GM12892 (cell line): Measurements from ENCODE around the gene TUBA1B.

Source experiments
- DNase-seq: peaks from one replicate; pipeline ENCODE4 v3.0.0; 2011; ENCODE audit not compliant: insufficient read length
- FAIRE-seq: peaks from 2 replicates; lab custom pipeline; 2011; peaks lifted over from hg19 to GRCh38; lab: Jason Lieb, UNC
- POLR2A ChIP-seq: IDR thresholded peaks from 2 replicates; pipeline ENCODE4 v1.6.1; 2011; ENCODE audit warnings: low read depth, low read length, control low read depth
- POLR2AphosphoS5 ChIP-seq: IDR thresholded peaks from 2 replicates; pipeline ENCODE4 v1.6.1; 2011; ENCODE audit warnings: low read depth, low read length, control low read depth
- TAF1 ChIP-seq: IDR thresholded peaks from 2 replicates; pipeline ENCODE4 v1.6.1; 2011; ENCODE audit warnings: low read depth, mild to moderate bottlenecking, control low read depth, low read length, borderline replicate concordance

TUBA1B gene

DNA sequence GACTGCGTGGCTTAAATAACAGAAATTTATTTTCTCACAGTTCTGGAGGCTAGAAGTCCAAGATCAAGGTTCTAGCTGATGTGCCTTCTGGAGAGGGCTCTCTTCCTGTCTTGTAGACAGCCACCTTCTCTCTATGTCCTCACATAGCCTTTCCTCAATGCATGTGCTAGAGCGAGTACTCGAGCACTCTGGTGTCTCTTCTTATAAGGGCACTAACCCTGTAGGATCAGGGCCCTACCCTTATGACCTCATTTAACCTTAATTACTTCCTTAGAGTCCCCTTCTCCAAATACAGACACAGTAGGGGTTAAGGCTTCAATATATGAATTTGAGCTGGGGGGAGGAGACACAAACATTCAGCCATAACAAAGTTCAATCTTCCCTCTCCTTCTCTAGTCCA lies 46.8 kb downstream of the TUBA1B start:
- DNase-seq (no peak), FAIRE-seq (no peak)
- no peak for TF ChIP-seq POLR2A
- no peak for TF ChIP-seq POLR2AphosphoS5
- TF ChIP-seq TAF1: no peak

DNA sequence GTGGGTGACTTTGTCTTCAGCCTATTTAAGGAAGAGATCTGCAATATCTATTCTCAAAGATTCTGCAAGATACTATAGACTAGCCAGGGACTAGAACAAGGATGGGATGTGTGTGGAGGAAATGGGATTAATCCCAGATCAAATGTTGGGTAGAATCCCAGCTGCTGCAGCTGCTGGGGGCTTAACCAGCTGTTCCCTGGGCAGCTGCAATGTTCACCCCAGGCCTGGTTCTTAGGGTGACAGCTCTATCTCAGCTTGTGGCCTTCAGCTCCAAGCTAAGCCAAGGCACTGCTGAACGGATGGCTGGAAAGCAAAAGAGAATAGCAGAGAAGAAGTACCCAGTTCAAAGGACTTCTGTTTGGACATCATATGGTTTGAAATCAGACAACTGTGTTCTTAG lies 51.4 kb downstream of the TUBA1B start:
- DNase-seq: no peak
- FAIRE-seq: no peak
- no peak for TF ChIP-seq TAF1
- TF ChIP-seq POLR2AphosphoS5: no peak
- TF ChIP-seq POLR2A: no peak
